Endodermal cell (in vitro differentiated cells): ENCODE data around the gene TNFAIP2. TPM values are rescaled to one million over a fixed set of nuclear protein-coding genes. Genes with fewer than 3 reads are reported as not detected.

Source experiments
- DNase-seq: peaks from one replicate; pipeline ENCODE4 v3.0.0-alpha.2; 2017
- H3K27ac ChIP-seq: 2 replicates; pipeline ENCODE4 v1.5.1; 2013; ENCODE audit warnings: mild to moderate bottlenecking, low read depth, low read length, moderate library complexity
- H3K27me3 ChIP-seq: 2 replicates; pipeline ENCODE4 v1.6.1; 2013; ENCODE audit warnings: mild to moderate bottlenecking, low read length, moderate library complexity; ENCODE audit not compliant: insufficient read depth, control insufficient read depth, poor library complexity, severe bottlenecking
- H3K36me3 ChIP-seq: 2 replicates; pipeline ENCODE4 v1.7.0; 2013; ENCODE audit warnings: mild to moderate bottlenecking, low read length, moderate library complexity; ENCODE audit not compliant: control insufficient read depth, insufficient read depth
- H3K4me1 ChIP-seq: one replicate; pipeline ENCODE4 v1.7.0; 2013; ENCODE audit warnings: low read length; ENCODE audit not compliant: control insufficient read depth, insufficient read depth
- H3K4me3 ChIP-seq: 2 replicates; pipeline ENCODE4 v1.5.1; 2013; ENCODE audit warnings: mild to moderate bottlenecking, low read length, moderate library complexity
- H3K9ac ChIP-seq: 2 replicates; pipeline ENCODE4 v1.6.1; 2013; ENCODE audit warnings: mild to moderate bottlenecking, low read length, moderate library complexity; ENCODE audit not compliant: poor library complexity, severe bottlenecking; ENCODE audit errors: extremely low read depth
- H3K9me3 ChIP-seq: 2 replicates; pipeline ENCODE4 v1.6.1; 2013; ENCODE audit warnings: mild to moderate bottlenecking, low read length, moderate library complexity; ENCODE audit not compliant: control insufficient read depth
- H3K27ac Mint-ChIP-seq: 2 replicates; pipeline ENCODE4 v1.8.0; 2020; ENCODE audit warnings: mixed read lengths
- H3K27me3 Mint-ChIP-seq: 2 replicates; pipeline ENCODE4 v1.8.0; 2021; ENCODE audit warnings: mild to moderate bottlenecking, mixed read lengths; ENCODE audit not compliant: insufficient read depth
- H3K36me3 Mint-ChIP-seq: 2 replicates; pipeline ENCODE4 v1.8.0; 2020; ENCODE audit warnings: low read depth, mixed read lengths
- H3K4me1 Mint-ChIP-seq: 2 replicates; pipeline ENCODE4 v1.8.0; 2020; ENCODE audit warnings: mixed read lengths
- H3K4me3 Mint-ChIP-seq: 2 replicates; pipeline ENCODE4 v1.8.0; 2020; ENCODE audit warnings: mild to moderate bottlenecking, moderate library complexity, mixed read lengths
- H3K9me3 Mint-ChIP-seq: 2 replicates; pipeline ENCODE4 v1.8.0; 2020; ENCODE audit warnings: mild to moderate bottlenecking, mixed read lengths
- WGBS, 2 experiments: methylation state at CpG; one replicate each; pipeline versions ENCODE4 v1.1.5 to v1.1.7; 2013; ENCODE audit warnings: missing lambda C conversion rate in 2 of 2, mixed read lengths in 1 of 2; ENCODE audit not compliant: insufficient coverage in 1 of 2, insufficient read length in 1 of 2; 5-methylcytosine and 5-hydroxymethylcytosine counted together
- total RNA-seq, 2 donors: library from RNA; stranded (reverse); fragmentation: NEBNext Ultra II Directional in 1 of 2; extraction: Animal tissue kit (Norgen Biotek cat#: 25700) in 1 of 2; gene quantifications; 2 replicates in 1 of 2; 3 replicates in 1 of 2; pipeline ENCODE4 v1.2.1, GENCODE V29; 2021
- TF ChIP-seq, protein P1 (sequence below): fragments of 200-600 bp; sonication (generic); conservative IDR thresholded peaks from 2 replicates; pipeline ENCODE4 v1.5.0; 2021; ENCODE audit warnings: antibody characterized with exemption, mild to moderate bottlenecking

Gene TNFAIP2
- total RNA-seq, 2 donors from 2014 or later = 16.8 to 19.4 TPM

DNA sequence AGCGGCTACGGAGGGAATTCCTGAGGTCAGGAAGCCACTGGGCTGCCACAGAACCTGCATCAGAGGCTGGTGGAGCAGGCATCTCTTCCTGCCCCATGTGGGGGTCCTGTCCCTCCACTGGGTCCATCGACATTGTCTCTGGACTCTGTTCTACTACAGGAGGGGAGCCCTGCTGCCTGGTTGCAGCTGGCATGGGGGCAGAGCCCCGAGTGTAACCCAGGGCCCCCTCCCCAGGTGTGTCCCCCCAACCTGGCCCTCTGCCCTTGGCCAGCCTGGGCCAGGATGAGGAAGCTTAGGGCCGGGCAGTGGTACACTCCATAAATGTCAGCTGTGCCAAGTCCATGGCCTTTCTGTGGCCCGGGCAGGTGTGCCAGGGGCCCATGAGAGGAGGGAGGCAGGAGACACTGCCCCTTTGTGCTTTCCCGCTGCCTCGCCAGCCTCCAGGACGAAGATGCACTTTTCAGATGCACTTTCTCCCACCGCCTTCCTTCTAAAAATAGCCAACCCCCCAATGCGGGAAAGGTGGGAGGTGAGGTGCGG lies 32.7 kb upstream of the TNFAIP2 start:
- Histone ChIP-seq H3K9me3 (no peaks in the 10 kb centered on the region), H3K9ac (no peak overlapping the region), H3K27me3 (peaks cover 10% of the 10 kb centered on the region), H3K4me3 (no peak overlapping the region), H3K27ac (no peak overlapping the region), H3K36me3 (no peaks in the 10 kb centered on the region), H3K4me1 (no peaks in the 10 kb centered on the region)
- Mint-ChIP-seq H3K9me3 (no peaks in the 10 kb centered on the region), H3K27me3 (peaks cover 12% of the 10 kb centered on the region), H3K4me1 (peaks cover 4% of the 10 kb centered on the region), H3K36me3 (no peaks in the 10 kb centered on the region), H3K27ac (no peak overlapping the region), H3K4me3 (peak overlapping the region; percentile 47)
- DNase-seq = no peak
- WGBS, 2 experiments = 88 to 93% methylated on average over 7 to 11 of the region's 12 CpGs
- TF ChIP-seq, protein P1, sequence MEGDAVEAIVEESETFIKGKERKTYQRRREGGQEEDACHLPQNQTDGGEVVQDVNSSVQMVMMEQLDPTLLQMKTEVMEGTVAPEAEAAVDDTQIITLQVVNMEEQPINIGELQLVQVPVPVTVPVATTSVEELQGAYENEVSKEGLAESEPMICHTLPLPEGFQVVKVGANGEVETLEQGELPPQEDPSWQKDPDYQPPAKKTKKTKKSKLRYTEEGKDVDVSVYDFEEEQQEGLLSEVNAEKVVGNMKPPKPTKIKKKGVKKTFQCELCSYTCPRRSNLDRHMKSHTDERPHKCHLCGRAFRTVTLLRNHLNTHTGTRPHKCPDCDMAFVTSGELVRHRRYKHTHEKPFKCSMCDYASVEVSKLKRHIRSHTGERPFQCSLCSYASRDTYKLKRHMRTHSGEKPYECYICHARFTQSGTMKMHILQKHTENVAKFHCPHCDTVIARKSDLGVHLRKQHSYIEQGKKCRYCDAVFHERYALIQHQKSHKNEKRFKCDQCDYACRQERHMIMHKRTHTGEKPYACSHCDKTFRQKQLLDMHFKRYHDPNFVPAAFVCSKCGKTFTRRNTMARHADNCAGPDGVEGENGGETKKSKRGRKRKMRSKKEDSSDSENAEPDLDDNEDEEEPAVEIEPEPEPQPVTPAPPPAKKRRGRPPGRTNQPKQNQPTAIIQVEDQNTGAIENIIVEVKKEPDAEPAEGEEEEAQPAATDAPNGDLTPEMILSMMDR = no peak

DNA sequence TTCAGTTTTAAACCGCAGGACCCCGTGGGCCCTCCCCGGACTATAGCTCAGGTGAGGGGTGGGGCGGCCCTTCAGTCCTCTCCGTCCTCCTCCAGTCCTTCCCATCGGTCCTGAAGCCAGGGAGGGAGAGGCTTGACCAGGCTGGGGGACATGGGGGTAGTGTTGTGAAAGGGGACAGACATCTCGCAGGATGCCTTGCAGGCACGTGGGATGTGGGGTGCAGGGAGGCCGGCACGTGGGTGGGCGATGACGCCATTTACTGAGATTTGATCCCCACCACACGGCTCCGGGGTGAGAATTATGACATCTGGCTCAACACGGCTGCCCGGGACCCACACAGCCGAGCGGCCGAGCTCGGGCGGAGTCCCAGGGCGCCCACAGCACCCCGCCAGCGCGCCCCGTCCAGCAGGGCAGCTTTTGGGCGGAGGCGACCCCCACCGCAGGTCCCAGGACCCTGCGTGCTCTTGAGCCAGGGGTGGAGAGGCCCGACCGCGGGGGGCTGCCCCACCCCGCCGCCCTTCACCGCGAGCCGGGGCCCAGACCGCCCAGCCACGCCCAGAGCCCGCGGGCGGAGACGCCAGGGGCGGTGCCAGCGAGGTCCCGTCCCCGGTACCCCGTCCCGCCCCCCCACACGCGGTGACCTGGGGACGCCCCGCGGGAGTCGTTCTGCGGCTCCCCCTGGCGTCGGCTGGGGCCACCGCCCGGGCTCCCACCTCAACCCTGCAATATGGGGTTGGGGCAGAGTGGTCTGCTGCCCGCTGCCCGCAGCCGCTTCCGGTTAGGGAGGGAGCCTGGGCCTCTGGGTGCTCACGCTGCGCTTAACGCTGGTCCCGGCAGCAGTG lies 32.0 kb upstream of the TNFAIP2 start:
- WGBS, 2 experiments = 25 to 40% methylated on average over 22 to 69 of the region's 69 CpGs
- Histone ChIP-seq H3K4me3 (no peak overlapping the region), H3K9me3 (no peaks in the 10 kb centered on the region), H3K27me3 (peaks cover 8% of the 10 kb centered on the region), H3K27ac (no peak overlapping the region), H3K4me1 (no peaks in the 10 kb centered on the region), H3K9ac (no peak overlapping the region), H3K36me3 (no peaks in the 10 kb centered on the region)
- peaks cover 12% of the 10 kb centered on the region for H3K27me3 Mint-ChIP-seq
- H3K4me3 Mint-ChIP-seq = peak overlapping the region; percentile 47
- no peaks in the 10 kb centered on the region for H3K36me3 Mint-ChIP-seq
- TF ChIP-seq, protein P1 = peak; percentile 73
- H3K9me3 Mint-ChIP-seq = no peaks in the 10 kb centered on the region
- peaks cover 4% of the 10 kb centered on the region for H3K4me1 Mint-ChIP-seq
- peak; percentile 89 for DNase-seq
- H3K27ac Mint-ChIP-seq = no peak overlapping the region

DNA sequence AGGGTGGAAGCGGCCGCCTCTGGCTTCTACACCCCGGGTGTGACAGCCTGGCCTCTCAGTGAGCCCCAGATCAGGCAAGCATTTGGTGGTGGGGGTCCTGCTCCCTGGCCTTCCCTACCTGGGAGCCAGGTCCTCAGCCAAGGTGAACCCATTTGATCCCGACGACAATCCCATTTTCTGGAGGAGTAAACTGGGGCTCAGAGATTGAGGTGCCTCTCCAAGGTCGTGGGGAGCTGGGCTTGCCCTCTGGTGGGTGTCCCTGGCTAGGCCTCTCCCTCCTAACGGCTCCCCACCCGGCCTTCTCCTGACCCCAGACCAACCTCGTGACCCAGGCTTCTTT lies 31.4 kb upstream of the TNFAIP2 start:
- Mint-ChIP-seq H3K27ac (no peak overlapping the region), H3K9me3 (no peaks in the 10 kb centered on the region), H3K4me1 (peaks cover 4% of the 10 kb centered on the region), H3K4me3 (peak overlapping the region; percentile 36), H3K36me3 (no peaks in the 10 kb centered on the region), H3K27me3 (peaks cover 13% of the 10 kb centered on the region)
- Histone ChIP-seq H3K27me3 (peaks cover 8% of the 10 kb centered on the region), H3K4me3 (no peak overlapping the region), H3K9ac (no peak overlapping the region), H3K36me3 (no peaks in the 10 kb centered on the region), H3K9me3 (no peaks in the 10 kb centered on the region), H3K27ac (no peak overlapping the region), H3K4me1 (no peaks in the 10 kb centered on the region)
- no peak for DNase-seq
- WGBS, 2 experiments = 75 to 80% methylated on average over 3 to 9 of the region's 9 CpGs
- TF ChIP-seq, protein P1 = no peak
